Stimulated activated CD4-positive, alpha-beta T cell treated with anti-CD3 and anti-CD28 coated beads, Interleukin-15, amount 100 ng/mL, for 1 hour (primary cell): ENCODE results near the gene TCEANC.
"Not testable (repeated sequence)": the region's sequence is repeated elsewhere in the genome, so short reads cannot be mapped to it uniquely, and the experiment has no call there.

Source experiments
- DNase-seq, 2 donors: peaks; one replicate each; pipeline ENCODE4 v3.0.0-alpha.2; 2020; ENCODE audit warnings: low read depth in 1 of 2, low spot score in 1 of 2

The TCEANC gene

DNA sequence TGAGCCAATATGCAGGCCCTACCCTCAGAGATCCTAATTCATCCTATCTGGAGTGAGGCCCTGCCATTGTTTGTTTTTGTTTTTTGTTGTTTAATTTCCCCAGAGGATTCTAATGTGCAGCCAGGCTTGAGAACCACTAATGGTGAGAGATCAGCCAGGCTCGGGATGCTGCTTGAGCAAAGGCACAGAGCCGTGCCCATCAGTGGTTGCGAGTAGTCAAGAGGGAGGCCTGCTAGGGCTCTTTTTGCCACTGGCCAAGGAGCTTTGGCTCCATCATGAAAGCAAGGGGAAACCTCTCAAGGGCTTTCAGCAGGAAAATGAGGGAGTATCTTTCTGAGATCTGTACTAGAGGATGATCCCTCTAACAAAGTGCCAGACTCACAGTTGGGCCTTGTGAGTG is 2.7 kb downstream of the TCEANC start:
- DNase-seq = no peak

DNA sequence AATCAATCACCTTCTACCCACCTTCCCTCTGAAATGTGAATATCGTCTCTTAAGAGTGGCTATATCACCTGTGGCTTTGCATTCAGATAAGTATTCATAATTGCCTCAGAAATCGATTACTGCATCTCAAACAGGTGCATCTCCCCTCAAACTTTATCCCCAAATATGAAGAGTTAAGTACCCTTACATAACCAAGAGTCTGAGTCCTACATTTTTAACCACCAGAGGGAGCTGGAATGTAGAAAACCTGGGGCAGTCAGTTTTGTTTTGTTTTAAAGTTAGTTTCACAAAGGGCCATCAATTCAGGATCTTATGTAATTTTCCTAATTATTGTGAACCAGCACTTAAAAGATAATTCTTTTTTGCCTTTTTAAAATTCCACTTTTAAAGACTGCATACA is 5.7 kb downstream of the TCEANC start:
- no peak for DNase-seq

DNA sequence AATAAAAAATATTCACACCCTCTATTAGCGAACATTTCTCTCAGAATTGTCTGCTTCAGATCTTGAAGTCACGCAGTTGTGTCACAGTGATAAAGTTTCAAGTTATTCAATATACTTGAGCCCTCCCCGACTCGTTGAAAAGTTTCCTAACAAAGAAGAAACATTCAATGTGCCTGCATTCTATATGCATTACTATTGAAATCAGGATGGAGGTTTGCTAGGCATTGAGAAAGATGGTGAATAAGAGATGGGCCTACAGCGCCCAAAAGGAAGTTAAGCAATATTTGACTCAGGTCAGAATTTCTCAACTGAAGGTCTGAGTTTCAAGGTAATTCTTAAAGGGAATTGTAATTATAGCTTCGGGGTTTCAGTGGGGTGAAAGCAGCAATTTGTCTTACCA is 6.1 kb downstream of the TCEANC start:
- no peak for DNase-seq

DNA sequence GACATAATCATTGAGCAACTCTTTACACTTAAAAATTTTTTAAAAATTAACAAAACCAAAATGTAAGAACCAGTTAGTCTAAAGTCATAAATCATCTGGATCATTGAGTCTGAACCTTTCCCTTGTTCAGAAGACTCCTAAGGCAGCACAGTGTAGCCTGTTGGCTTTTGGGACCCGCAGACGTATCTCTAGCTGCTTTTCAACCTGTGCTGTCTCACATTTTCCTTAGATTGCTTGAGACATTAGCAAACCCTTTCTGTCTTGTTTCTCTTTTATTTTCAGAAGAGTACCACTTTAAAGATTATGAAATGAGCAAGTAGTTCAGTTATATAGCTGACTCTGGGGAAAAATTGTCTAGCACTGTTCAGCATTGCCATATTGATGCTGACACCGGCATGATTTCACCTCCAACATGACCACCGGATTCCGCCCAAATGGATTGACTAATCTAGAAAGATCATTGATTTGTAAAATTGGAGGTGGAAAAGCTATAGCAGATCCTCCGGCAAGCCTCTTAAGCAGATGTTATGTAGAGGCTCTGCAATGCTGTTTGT is 8.9 kb downstream of the TCEANC start:
- no peak for DNase-seq

DNA sequence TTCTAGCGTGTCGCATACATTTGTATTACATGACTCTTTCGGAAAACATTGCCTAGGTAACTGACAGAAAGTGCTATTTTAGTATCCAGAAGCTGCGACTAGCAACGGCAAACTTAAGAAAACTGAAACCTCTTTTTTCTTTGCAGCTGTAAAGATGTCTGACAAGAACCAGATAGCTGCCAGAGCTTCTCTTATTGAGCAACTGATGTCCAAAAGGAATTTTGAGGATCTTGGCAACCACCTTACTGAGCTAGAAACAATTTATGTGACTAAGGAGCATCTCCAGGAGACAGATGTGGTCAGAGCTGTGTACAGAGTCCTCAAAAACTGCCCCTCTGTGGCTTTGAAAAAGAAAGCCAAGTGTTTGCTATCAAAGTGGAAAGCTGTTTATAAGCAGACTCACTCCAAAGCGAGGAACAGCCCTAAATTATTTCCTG is 9.4 kb downstream of the TCEANC start:
- DNase-seq = no peak

DNA sequence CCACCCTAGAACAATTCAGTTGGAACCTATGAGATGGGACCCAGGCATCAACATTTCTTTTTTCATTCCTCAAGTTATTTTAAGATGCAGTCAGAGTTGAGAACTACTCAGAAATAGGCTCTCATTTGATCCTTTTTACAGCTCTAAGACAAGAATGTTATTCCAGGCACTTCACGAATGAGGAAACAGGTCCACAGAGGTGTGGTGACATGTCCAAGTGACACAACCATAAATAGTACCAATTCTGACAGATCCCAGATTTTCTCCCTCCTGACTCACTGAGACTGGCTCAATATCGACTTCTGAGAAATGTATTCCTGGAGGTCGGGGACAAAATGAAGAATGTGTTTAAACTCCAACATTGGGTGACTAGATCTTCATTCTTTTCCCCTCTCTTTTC is 11.1 kb downstream of the TCEANC start:
- DNase-seq = no peak

DNA sequence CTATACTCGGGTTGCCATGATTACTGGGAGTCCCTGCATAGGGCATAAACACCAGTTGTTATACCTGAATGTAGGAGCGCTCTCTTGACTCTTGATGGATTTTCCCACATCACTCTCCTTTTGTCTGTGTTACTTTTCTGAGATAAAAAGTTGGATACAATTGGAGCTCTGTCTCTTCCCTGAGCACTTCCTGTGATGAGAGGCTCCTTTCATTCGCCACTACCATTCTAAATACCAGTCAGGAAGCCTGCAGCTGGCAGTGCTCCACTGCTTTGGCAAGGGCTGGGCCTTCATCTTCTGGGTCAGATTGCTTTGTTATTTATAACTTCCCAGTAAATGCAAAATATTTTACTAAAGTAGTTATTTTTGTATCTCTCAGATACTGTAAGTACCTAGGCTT is 13.9 kb downstream of the TCEANC start:
- no peak for DNase-seq

DNA sequence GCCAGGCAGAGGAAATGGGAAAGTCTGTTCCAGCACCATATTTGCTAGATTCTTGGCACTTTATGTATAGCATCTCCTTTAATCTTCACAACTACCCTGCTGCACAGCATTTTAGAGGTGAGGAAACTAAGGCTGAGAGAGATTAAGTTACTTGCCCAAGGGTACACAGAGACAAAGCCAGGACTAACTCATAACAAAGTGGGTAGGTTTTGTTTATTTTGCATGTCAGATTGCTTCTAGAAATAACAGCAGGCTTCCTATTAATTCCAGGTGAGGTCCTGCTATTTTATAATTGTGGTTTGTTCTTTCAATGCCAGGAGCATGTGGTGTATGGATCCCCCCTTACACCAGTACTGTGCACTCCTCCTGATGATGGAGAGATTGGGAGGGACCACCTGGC is 15.0 kb downstream of the TCEANC start:
- DNase-seq = no peak

DNA sequence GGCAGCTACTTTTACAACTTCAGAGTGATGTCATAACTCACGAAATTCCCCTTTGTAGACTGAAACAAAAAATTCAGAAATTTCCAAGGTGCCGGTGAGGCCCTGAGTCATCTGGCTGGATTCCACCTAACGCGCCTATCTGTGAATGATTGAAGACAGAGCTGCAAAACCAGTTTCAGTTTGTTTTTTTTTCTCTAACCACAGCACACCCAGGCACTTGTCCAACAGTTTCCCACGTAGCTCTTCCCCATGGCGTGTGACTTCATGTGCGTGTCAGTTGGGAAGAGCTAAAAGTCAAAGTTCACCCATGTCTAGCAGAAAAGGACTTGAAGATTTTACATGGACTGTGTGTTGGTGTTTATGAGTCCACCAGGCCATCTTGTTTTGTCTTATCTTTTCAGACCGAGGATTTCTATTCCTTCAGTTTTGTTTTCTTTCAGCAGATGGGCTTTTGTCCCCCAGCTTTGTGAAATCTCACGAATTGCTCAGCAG is 16.4 kb downstream of the TCEANC start:
- peak in 1 of 2 donors; percentile 3 for DNase-seq

DNA sequence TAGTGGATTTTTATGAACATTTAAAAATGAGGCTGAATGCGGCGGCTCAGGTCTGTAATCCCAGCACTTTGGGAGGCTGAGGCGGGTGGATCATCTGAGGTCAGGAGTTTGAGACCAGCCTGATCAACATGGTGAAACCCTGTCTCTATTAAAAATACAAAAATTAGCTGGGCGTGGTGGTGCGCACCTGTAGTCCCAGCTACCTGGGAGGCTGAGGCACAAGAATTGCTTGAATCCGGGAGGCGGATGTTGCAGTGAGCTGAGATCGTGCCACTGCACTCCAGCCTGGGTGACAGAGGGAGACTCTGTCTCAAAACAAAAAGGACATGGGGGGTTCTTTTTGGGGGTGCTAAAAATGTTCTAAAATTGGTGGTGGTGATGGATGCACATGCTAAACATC is 16.8 kb downstream of the TCEANC start:
- DNase-seq = not testable (repeated sequence)

DNA sequence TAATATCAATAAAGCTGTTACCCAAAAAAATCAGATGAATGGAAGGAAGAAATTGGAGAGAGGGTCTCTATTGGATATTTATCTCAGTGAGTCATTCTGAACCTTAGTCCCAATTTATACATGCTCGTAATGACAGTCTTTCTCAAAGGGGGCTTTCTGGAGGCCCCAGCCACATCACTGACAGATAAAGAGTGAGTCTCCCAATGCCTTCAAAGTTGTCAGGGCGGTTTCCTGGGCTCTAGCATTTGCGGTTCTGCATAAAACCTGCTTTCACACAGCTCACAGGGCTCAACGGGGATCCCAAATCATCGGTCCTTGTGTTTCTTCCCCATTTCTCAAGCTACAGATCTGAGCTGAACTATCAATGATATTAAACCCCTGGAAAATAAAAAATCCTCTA is 17.3 kb downstream of the TCEANC start:
- no peak for DNase-seq

DNA sequence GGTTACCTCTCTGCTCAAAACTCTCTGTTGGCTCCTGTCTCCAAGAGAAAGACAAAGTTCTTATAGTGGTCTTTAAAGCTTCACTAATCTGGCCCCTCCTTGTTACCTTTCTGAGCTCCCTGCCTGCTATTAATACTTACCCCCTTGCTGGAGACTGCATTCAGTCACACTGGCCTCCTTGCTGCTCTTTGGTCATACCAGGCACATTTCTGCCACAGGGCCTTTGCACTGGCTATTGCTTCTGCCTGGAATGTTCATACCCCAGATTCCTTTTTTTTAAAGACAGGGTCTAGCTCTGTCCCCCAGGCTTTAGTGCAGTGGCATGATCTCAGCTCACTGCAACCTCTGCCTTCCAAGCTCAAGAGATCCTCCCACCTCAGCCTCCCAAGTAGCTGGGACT is 20.1 kb downstream of the TCEANC start:
- DNase-seq = no peak

DNA sequence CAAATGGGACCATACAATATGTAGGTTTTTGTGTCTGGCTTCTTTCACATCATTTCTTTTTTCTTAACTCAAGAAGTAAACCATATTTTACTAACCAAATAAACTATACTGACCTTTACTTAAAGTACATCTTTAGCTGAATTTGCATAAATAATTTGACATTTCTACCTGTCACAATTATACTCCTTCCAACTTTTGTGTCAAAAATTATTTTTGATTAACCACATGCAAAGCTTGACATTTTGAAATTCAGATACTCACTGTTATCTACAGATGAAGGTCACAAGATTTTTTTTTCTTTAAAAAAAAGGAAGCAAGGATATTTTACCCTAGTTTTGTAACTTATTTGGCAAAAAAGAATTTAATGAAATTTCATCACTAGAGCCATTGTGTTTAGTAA is 23.9 kb downstream of the TCEANC start:
- DNase-seq = no peak

DNA sequence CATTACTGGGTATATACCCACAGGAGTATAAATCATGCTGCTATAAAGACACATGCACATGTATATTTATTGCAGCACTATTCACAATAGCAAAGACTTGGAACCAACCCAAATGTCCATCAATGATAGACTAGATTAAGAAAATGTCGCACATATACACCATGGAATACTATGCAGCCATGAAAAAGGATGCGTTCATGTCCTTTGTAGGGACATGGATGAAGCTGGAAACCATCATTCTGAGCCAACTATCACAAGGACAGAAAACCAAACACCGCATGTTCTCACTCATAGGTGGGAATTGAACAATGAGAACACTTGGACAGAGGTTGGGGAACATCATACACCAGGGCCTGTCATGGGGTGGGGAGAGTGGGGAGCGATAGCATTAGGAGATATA is 26.8 kb downstream of the TCEANC start:
- not testable (repeated sequence) for DNase-seq

DNA sequence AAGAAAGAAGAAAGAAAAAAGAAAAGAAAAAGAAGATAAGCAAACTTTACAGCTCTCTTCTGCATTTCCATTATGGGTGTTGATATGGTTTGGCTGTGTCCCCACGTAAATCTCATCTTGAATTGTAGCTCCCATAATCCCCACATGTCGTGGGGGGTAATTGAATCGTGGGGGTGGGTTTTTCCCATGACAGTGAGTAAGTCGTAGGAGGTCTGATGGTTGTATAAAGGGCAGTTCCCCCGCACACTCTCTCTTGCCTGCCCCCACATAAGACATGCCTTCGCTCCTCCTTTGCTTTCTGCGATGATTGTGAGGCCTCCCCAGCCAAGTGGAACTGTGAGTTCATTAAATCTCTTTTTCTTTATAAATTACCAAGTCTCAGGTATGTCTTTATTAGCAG is 28.7 kb downstream of the TCEANC start:
- DNase-seq = no peak

DNA sequence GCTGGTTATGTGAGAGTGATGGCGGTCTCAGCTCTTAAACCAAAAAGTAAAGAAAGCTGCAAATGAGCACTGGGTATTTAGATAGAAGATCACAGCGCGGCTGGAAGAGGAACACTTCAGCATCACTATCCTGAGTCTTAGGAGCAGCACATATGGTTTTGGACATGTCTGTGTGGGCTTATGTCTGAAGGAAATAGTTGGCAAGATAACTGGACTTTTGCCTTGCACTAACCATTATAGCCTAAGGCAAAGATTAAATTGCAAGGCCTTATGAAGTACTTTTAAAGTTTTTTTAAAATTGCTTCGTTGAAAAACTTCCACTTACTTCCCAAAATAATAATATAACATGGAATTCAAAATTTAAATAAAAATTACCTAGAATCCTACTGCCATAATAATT is 31.4 kb downstream of the TCEANC start:
- no peak for DNase-seq

DNA sequence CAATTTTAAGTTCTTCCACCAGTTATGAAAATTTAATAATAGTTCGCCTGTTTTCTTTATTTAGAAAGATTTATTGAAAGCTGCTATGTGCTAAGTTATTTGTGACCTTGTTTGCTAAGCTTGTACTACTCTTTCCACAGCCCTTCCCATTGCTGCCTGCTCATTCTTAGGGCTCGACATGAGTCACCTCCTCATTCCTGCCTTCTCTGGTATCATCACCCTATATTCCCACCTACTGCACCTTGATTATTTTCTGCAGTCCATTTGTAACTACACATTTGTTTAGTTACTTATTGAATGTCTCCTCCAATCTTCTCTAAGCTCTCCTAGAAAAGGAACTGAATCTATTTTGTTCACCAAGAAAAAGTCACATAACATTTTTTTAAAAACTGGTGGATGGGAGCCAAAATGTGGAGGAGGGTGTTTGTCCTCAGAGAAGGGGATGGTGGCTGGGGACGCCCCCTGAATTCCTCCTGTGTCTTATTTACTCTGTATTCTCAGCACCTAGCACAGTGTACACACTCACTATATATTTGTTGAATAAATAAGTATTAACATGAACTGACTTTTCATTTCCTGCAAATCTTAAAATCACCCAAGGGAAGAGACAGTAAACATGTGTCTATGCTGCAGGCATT is 32.3 kb downstream of the TCEANC start:
- DNase-seq = no peak

DNA sequence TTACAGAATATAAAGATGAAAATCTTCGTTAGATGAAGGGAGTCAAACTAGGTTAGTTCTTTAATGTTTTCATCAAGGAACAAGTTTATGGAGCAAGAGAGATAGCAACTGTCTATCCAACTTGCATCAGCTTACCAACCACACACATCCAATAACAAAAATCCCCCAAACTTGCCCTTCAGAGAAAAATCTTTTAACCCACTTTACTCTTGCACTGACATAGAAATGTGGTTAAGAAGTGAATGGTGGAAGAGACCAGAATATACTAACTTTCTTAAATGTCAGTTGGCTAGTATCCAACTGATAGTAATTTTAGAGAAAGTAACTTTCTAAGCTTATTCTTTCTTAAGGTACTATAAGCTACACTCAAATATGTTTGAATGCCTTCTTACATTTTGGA is 34.3 kb downstream of the TCEANC start:
- DNase-seq = no peak

DNA sequence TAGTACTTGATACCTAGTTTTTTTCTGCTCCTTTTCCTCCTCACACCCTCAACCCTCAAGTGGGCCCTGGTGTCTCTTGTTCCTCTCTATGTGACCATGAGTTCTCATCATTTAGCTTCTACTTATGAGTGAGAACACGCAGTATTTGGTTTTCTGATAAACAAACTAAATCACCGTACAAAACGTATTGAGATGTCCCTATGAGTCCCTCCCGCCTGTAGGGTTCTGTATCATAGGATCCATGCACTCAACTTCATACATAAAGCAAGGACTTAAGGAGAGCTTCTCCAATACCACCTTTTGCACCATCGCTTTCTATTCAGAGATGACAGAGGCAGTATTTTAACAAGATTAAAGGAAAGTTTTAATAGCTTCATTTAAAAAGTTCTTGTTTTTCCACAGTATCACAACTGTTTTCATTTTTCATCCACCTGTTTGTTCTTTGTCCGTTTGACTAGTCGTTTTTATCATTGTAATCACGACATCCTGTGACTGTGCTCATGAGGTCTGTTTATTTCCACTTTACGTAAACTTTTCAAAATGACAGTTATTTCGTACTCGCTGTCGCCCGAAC is 35.5 kb downstream of the TCEANC start:
- DNase-seq = no peak

DNA sequence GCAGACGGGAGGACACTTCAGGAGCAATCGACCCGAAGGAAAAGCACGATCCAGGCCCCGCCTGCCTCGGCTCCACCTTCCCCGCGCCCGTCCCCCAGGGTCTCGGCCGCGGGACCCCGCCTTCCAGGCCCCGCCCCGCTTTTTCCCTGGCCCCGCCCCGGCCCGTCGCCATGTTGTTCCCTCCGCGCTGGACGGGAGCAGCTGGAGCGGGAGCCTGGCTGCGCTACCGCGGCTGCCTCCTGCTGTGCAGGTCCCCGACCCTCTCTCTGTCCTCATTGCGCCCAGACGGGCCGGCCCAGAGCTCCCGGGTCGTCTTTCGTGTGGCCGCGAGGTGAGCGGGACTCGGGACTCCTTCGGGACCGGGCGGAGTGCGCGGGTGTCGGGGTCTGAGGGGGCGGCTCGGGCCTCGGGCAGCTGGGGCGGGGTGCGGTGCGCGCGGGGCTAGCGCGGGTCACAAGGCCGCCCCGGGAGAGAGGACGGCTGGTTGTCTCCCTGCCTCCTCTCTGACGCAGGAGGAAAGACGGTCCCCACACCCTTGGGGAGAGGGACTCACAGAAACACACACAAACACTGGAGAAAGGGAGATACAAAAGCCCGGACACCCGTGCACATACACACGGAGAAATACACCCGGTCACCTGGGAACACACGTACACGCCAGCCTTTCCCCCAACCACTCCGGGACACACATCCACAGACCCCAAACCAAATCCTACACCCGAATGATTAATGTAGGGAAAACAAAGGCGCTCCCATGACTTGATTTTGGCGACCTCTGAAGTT is 36.2 kb downstream of the TCEANC start, which contains the start of gene RAB9A:
Gene RAB9A (plus strand): TSS at position 171 of the 783 bp plus-strand sequence. CDS start 19,619 bp downstream, outside the sequence.
- DNase-seq = peak; percentile 55 to 76

DNA sequence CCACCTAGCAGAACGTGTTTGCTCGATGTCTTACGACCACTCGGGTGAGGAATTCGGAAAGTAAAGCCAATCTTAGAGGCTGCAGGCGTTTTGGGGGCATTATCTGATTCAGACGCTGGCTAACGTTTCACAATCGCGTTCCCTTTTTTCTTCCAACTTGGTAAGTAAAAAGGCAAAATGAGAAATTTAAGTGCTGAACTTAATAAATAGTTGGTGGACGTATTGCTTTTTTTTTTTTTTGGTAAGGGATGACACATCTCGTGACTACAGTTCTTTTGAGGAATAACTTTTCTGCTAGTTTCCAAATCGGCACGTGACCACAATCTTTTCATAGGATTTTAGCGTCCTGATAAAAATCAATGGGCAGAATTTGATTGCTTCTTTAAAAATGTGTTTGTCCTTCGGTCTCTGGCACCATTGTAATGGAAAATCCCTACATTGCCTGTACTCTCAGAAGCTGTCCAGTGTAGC is 36.8 kb downstream of the TCEANC start:
- DNase-seq = no peak

DNA sequence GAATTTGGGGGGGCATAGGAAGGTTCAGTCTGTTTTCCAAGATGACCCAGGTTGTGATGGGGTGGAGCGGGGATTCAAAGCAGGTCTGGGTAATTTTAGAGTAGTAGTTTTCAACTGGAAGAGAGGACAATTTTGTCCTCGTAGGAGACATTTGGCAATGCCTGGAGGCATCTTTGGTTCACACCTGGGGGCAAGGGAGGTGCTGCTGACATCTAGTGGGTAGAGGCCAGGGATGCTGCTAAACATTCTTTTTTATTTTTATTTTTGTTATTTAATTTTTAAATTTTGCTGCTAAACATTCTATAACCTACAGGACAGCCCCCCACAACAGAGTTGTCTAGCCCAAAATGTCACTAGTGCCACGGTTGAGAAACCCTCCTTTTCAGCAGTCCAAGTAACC is 37.9 kb downstream of the TCEANC start:
- no peak for DNase-seq
